ENCODE results near the gene MRPS2. TPM values are rescaled to one million over a fixed set of nuclear protein-coding genes. Genes with fewer than 3 reads are reported as not detected.
"Not testable (repeated sequence)": the region's sequence is repeated elsewhere in the genome, so short reads cannot be mapped to it uniquely, and the experiment has no call there.

The MRPS2 gene
- total RNA-seq (ENCODE audit: insufficient read depth, low replicate concordance), result 18.8 TPM

DNA sequence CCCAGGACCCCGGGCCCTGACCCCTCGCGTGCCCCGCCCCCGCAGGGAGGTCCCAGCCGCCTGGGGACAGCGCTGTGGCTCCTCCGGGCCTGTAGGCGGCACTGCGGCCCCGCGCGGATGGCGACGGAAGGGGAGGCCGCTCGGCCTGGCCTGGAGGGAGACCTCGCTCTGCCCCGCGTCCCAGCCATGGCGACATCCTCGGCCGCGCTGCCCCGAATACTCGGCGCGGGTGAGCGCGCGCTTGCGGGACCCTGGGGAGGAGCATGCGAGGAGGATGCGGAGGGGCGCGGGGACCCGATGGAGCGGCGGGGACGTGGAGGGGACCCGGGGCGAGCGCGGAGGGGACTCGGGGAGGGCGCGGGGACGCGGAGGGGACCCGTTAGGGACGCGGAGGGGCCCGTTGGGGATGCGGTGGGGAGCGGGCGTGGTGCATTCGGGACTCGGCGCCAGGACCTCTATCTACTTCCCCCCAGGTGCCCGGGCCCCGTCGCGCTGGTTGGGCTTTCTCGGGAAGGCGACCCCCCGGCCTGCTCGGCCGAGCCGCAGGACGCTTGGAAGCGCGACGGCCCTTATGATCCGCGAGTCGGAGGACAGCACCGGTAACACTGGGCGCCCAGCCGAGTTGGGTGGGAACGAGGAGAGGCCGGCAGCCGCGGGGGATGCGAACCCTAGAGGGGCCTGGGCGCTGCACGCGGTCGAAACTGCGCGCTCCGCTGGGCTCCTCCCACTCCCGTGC, at the start of gene MRPS2:
Gene MRPS2 (plus strand): TSS at position 158 of the 736 bp plus-strand sequence. CDS start 29 bp downstream, at position 187.
- peak; percentile 91 for DNase-seq (ENCODE audit: low spot score)

- no peak for DNase-seq (ENCODE audit: low spot score)
Observed at GRCh38 chr9:135450956-135451355, 49.5 kb upstream of the MRPS2 start.

- not testable (repeated sequence) for DNase-seq (ENCODE audit: low spot score)
Observed at GRCh38 chr9:135451909-135452308, 48.6 kb upstream of the MRPS2 start.

DNA sequence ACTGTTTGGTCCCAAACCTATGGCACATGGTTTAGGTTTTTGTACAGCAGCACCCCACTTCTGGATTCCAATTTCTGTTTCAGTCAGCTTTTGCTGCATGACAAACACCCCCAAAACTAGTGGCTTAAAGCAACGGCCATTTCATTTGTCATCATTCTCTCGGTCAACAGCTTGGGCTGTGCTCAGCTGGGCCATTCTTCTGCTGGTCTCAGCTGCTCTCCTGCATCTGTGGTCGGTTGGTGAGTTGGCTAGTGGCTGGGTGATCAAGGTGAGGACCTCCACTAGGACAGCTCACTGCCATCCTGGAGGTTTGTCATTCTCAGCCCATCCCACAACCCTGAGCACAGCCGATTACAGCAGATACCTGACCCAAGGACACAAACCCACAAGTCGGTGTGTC, 45.7 kb upstream of the MRPS2 start:
- DNase-seq (ENCODE audit: low spot score), result no peak

GRCh38 chr9:135455401-135456030, 45.0 kb upstream of the MRPS2 start:
- DNase-seq (ENCODE audit: low spot score), result no peak

- DNase-seq (ENCODE audit: low spot score), result no peak
Observed at GRCh38 chr9:135456436-135457104, 43.9 kb upstream of the MRPS2 start.

GRCh38 chr9:135458478-135458877, 42.0 kb upstream of the MRPS2 start:
- not testable (repeated sequence) for DNase-seq (ENCODE audit: low spot score)

GRCh38 chr9:135461936-135462335, 38.5 kb upstream of the MRPS2 start:
- no peak for DNase-seq (ENCODE audit: low spot score)

- peak; percentile 38 for DNase-seq (ENCODE audit: low spot score)
Observed at GRCh38 chr9:135463140-135463539, 37.3 kb upstream of the MRPS2 start.

DNA sequence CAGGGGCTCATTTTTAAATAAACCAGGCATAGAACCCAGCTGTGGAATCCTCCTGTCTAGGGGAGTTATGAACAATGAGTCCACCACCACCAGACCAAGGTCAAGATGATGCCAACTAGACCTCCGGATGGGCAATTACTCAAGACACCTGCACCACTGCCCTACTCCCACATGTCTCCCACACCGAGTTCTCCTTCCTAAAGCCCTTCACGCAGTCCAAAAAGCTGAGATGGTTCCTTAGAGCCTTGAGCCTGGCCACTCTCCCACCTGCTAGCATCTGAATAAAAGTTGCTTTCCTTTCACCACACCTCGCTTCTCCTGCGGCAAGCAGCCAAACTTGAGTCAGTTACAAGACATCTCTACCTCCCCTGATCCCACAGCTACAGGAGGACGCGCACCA, 36.3 kb upstream of the MRPS2 start:
- no peak for DNase-seq (ENCODE audit: low spot score)

GRCh38 chr9:135468854-135469521, 31.5 kb upstream of the MRPS2 start:
- DNase-seq (ENCODE audit: low spot score), result peak; percentile 57

- no peak for DNase-seq (ENCODE audit: low spot score)
Observed at GRCh38 chr9:135471791-135472640, 28.5 kb upstream of the MRPS2 start.

- no peak for DNase-seq (ENCODE audit: low spot score)
Observed at GRCh38 chr9:135473972-135474543, 26.4 kb upstream of the MRPS2 start.

GRCh38 chr9:135474915-135475314, 25.6 kb upstream of the MRPS2 start:
- no peak for DNase-seq (ENCODE audit: low spot score)

GRCh38 chr9:135476561-135477355, 23.7 kb upstream of the MRPS2 start:
- no peak for DNase-seq (ENCODE audit: low spot score)

- DNase-seq (ENCODE audit: low spot score), result no peak
Observed at GRCh38 chr9:135478191-135478590, 22.3 kb upstream of the MRPS2 start.

GRCh38 chr9:135478829-135479468, 21.5 kb upstream of the MRPS2 start:
- DNase-seq (ENCODE audit: low spot score), result peak; percentile 37

- no peak for DNase-seq (ENCODE audit: low spot score)
Observed at GRCh38 chr9:135479469-135480052, 20.9 kb upstream of the MRPS2 start, which contains the start of gene PPP1R26. Gene PPP1R26 (plus strand): TSS chr9:135479782. CDS start chr9:135484511, 4,729 bp downstream.
